ENCODE measurements around the gene SLC1A1.
"Not testable (repeated sequence)": the region's sequence is repeated elsewhere in the genome, so short reads cannot be mapped to it uniquely, and the experiment has no call there.

The SLC1A1 gene

GRCh38 chr9:4506490-4506889 lies 16.2 kb downstream of the SLC1A1 start:
- DNase-seq (ENCODE audit: low spot score): no peak

DNA sequence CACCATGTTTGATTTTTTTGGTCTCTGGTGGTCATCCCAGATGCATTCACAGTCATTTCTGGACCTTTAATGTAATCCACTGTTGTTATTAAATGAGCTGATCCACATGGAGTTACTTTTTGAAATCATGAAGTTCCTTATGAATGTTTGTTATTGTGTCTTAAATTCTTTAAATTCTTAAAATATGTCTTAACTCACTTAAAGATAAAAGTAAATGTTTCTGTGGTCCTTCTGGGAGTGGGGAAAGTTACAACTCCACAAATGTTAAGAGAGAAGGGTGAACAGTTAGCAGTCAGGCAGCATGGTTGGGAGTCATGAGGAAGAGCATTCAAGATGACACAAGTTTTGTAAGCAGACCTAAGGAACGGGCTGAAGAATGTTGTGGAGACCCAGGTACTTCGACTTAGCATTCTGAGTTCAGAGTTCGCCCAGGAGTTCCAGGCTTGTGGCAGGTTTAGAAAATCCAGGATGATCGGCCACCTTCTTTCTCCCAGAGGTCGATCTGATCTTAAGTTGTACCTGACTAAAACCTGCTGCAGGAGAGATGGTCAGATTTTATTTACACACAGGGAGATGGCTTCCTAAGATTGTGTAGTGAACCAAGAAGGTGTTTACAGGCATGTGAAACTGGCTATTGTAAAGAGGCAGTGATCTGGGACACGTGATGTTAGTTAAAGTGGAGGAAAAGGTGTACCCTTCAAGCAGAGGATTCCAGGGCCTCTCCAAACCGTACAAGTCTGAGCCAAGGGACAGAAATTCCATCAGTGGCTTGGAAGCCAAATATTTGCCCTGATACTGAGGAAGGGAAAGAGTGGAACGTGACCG lies 17.2 kb downstream of the SLC1A1 start:
- DNase-seq (ENCODE audit: low spot score): no peak

DNA sequence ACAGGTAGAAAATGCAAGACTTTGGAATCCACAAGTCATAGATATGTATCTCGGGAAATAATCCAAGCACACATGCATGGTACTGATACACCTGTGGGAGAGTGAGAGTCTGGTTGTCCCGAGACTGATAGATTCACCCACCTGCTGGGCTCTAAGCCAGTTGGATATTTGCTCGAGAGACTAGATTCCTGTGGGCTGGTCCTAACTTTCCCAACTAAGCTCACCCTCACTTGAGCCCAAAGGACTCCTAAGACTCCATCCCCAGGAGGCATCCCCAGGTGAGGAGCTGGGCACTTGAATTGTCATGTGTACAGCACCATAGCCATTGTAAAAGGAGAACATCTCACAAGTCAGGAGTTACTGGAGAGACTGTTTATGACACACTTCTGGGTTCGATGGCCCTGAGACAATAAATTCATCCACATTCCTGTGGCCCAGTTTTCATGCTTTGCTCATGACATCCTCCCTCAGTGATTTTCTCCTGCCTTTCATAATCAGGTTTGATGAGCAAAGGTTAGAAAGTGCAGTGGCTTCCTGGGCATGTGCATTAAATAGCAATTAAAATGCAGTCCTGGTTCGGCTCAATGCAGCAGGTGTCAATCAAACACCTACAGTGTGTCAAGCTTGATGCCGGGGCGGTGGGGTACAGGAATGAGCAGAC lies 18.1 kb downstream of the SLC1A1 start:
- no peak for DNase-seq (ENCODE audit: low spot score)

DNA sequence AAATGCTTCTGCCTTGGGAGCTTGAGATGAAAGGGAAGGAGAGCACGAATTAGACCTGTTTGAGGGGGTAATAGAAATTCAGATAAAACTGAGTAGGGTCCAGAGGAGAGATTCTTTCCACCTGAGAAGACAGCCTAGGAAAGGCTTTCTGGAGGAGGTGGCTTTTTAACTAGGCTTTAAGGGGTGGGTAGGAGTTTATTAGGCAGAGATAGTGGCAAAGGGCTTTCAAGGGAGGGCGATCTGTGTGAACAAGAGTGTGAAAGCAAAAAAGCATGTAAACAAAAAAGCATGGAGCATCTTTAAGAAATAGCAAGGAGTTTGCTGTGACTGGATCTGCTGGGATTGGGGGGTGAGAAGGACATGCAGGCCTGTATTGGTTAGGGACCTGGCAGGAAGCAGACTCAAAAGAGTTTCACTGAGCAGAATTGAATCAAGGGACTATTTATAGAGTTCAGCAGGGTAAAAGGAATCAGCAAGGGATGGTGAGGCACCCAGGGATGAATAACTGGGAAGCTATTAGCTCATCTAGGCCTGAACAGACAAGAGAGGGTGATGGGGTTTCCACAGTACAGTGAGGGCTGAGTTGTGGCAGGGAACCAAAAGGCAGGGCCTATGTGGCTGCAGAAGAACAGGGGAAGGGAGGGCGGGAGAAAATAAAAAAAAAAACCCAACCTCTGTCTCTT lies 18.8 kb downstream of the SLC1A1 start:
- no peak for DNase-seq (ENCODE audit: low spot score)

DNA sequence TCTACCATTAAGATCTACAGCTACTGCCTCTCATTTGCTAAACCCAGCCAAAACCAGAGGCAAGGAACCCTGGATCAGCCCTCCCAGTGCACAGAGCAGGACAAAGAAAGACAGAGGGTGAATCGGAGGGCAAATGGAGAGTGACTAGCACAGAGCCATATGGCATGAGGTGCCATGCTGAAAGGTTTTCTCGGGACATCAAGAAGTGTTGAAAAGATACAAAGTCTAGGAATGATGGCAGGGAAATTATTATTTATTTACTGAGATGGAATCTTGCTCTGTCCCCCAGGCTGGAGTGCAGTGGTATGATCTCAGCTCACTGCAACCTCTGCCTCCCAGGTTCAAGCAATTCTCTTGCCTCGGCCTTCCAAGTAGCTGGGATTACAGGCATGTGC lies 19.3 kb downstream of the SLC1A1 start:
- DNase-seq (ENCODE audit: low spot score): no peak

GRCh38 chr9:4510546-4511322 lies 20.5 kb downstream of the SLC1A1 start:
- no peak for DNase-seq (ENCODE audit: low spot score)

DNA sequence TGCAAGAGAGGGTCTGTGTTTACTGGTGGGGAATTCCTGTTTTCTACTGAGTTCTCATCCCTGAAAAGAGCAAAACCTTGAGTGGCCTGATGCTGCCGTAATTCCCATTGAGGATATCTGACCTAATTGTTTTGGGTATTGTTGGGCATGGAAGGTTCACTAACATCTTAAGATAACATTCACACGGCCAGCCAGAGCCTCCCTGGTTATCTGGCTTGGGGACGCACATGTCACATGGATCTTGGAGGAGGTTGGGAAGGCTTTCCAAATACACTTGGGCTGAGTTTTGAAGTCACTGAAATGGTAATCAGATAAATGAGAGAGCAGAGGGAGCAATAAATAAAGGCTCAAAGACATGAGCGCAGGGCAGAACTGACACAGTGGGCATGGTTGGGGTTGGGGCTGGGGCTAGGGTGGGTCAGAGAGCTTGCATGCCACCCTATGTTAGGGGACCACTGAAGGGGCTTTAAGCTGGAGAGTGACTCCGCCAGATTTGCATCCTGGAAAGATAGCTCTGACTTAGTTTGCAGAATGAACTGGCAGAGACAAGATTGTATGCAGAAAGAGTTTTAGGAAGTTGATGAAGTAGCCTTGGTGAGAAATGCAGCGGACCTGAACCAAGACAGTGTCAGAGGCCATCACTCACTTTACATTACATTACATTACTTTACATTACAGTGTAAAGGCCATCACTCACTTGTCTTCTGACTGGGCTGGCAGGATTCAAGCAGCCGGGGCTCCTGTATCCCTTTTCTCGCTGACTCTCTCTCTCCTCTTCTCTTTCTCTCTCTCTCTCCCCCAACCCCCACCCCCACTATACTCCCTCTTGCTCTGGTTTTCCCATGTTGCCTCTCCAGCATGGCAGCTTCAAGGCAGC lies 24.2 kb downstream of the SLC1A1 start:
- no peak for DNase-seq (ENCODE audit: low spot score)

DNA sequence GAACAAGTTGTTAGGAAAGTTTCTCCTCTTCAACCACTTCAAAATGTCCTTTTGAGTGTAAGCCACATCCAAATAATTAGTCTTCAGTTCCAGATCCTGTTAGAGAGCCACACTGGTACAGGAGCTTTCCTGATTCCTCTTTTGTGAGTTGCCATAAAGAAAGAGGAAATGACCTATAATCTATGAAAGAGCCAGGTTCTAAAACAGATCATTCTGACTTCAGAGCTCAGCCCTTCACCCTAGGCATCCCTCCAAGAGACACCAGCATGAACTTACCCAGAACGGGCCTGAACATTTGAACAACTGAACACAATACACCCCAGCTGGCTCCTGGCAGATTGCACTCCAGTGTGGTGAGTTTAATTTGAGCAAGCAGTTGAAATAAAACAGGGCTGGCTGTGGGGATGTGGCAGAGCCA lies 25.7 kb downstream of the SLC1A1 start:
- no peak for DNase-seq (ENCODE audit: low spot score)

DNA sequence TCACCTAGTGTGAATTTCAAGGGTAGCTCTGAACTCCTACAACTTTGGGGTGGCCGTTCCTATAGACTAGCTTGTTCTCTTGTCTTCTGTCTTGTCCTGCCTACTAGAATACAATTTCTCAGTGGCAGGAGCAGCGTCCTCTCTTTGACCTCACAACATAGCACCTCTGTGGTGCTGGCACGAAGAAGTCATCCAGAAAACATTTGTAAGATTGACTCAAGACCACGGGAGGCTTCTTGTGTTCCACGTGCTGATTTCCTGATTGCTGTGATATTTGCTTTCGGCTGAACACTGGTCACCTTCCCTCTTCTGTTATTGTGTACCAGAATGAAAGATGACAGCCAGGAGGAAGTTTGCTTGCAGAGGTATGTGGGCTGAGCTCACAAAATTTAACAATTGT lies 27.0 kb downstream of the SLC1A1 start:
- DNase-seq (ENCODE audit: low spot score): no peak

GRCh38 chr9:4519604-4520003 lies 29.3 kb downstream of the SLC1A1 start:
- no peak for DNase-seq (ENCODE audit: low spot score)

DNA sequence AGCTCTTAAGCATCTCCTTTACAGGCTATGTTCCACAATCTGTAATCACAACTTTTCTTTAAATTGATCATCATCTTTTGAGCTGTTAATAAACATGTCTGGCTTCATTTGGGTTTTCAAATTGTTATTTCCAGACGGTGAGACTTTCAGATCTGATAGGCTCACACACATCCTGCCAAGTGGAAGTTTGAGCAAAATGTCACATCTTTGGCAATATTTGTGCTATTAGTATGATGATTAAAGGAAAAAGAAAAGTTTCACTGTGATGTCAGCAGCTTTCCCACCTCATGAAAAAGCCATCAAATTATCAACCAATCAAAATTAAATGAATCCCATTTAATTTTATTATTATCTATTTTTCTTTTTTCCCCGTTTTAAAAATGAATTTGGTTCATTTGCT lies 29.8 kb downstream of the SLC1A1 start:
- no peak for DNase-seq (ENCODE audit: low spot score)

- no peak for DNase-seq (ENCODE audit: low spot score)
Measured at GRCh38 chr9:4530375-4530774, 40.1 kb downstream of the SLC1A1 start.

GRCh38 chr9:4530831-4531230 lies 40.6 kb downstream of the SLC1A1 start:
- DNase-seq (ENCODE audit: low spot score): not testable (repeated sequence)

DNA sequence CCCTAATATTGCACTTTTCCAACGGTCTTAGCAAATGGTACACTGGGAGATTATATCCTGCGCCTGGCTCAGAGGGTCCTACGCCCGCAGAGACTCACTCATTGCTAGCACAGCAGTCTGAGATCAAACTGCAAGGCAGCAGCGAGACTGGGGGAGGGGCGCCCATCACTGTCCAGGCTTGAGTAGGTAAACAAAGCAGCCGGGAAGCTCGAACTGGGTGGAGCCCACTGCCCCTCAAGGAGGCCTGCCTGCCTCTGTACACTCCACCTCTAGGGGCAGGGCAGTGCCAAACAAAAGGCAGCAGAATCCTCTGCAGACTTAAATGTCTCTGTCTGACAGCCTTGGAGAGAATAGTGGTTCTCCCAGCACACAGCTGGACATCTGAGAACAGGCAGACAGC lies 41.1 kb downstream of the SLC1A1 start:
- peak; percentile 60 for DNase-seq (ENCODE audit: low spot score)

DNA sequence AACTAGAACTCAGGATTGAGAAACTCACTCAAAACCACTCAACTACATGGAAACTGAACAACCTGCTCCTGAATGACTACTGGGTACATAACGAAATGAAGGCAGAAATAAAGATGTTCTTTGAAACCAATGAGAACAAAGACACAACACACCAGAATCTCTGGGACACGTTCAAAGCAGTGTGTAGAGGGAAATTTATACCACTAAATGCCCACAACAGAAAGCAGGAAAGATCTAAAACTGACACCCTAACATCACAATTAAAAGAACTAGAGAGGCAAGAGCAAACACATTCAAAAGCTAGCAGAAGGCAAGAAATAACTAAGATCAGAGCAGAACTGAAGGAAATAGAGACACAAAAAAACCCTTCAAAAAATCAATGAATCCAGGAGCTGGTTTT lies 43.6 kb downstream of the SLC1A1 start:
- DNase-seq (ENCODE audit: low spot score): not testable (repeated sequence)

GRCh38 chr9:4536196-4536595 lies 45.9 kb downstream of the SLC1A1 start:
- not testable (repeated sequence) for DNase-seq (ENCODE audit: low spot score)

GRCh38 chr9:4537581-4537980 lies 47.3 kb downstream of the SLC1A1 start:
- DNase-seq (ENCODE audit: low spot score): no peak

- DNase-seq (ENCODE audit: low spot score): no peak
Measured at GRCh38 chr9:4538107-4538506, 47.8 kb downstream of the SLC1A1 start.

GRCh38 chr9:4538621-4539020 lies 48.4 kb downstream of the SLC1A1 start:
- DNase-seq (ENCODE audit: low spot score): no peak

GRCh38 chr9:4540425-4540824 lies 50.2 kb downstream of the SLC1A1 start:
- no peak for DNase-seq (ENCODE audit: low spot score)

GRCh38 chr9:4541281-4541680 lies 51.0 kb downstream of the SLC1A1 start:
- no peak for DNase-seq (ENCODE audit: low spot score)
